HUDEP-2 (cell line): ENCODE results near the gene RAPGEF1.
"Not testable (repeated sequence)": the region's sequence is repeated elsewhere in the genome, so short reads cannot be mapped to it uniquely, and the experiment has no call there.

ENCODE experiments used
- DNase-seq, 76 experiments: peaks; one replicate each; lab custom pipeline; 2025; ENCODE audit not compliant: unreplicated experiment in 76 of 76; lab: John Stamatoyannopoulos, UW

The RAPGEF1 gene

GRCh38 chr9:131731237-131731636 is 8.6 kb downstream of the RAPGEF1 start:
- DNase-seq: no peak

DNA sequence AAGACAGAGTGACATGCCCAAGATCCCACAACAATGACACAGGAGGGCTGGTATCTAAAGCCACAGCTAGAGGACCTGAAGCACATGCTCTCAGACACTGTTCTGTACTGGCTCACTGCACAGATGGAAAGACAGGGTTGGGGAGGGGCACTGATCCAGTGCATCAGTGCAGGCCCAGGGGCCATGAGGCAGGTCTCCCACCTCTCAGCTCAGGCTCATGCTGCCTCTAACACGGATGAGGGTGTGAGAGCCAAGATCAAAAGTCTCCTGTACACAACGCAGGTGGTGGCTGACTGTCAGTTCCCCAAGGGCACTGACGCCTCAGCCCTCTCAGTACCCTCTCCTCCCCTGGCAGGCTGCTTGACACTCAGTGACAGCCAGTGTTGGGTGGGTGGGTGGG is 10.9 kb downstream of the RAPGEF1 start:
- no peak for DNase-seq

GRCh38 chr9:131728546-131728910 is 11.3 kb downstream of the RAPGEF1 start:
- no peak for DNase-seq

GRCh38 chr9:131727795-131728545 is 11.9 kb downstream of the RAPGEF1 start:
- no peak for DNase-seq

DNA sequence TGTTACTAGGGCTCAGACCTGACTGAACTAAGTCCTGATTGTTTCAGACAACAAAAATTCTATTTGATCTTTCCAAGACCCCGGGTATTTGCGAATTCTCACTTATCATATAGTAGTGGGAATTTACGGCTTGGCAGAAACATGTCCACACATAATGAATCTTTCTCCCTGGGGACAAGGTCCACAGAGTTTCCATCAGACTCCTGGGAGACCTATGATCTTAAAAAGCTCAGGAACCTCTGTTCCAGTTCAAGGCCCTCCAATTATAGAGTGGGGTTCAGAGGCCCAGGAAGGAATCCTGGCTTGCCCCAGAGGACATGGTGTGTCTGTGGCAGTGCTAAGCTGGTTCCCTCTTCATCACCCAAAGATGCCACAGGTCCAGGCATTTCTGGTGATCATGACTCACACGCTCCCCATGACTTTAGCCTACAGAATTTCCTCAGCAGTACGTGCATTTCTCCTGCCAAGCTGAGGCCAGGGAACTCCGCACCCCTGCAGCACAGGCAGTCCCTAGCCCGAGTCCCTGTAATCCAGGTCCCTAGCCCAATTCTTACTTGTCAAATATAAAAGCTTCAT is 12.6 kb downstream of the RAPGEF1 start:
- no peak for DNase-seq

GRCh38 chr9:131724683-131725082 is 15.2 kb downstream of the RAPGEF1 start:
- DNase-seq: no peak

DNA sequence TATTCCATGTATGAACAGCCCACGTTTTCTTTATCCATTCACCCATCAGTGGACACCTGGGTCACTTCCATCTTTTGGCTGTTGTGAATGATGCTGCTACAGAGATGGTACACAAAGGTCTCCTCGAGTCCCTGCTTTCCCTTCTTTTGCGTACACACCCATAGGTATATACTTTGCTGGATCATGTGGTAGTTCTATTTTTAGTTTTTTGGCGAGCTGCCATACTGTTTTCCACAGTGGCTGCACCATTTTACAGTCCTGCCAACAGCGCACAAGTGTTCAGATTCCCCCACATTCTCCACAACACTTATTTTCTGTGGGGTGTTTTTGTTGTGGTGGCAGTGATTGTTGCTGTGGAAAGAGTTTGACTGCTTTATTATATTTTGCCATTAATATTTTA is 16.2 kb downstream of the RAPGEF1 start:
- no peak for DNase-seq

DNA sequence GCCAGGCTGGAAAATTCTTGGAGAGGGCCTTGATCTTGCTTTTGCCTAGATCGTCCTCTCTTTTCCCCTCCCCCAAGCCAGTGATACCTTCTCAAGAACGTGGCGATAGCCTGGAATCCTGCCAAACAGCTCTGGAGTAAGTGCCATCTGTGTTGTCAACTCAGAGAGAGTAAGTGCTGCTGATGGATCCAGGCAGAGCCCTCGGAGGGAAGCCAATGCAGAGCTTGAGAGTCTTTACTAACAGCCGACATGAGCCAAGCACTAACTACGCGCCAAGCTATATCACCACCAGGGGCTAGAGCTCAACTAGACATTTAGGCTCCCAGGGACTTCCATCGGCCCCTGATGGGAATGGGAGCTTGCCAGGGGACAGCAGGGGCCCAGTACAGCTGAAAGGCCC is 17.6 kb downstream of the RAPGEF1 start:
- peak in 7 of 76 experiments; percentile 7 to 33 (median 8) for DNase-seq

GRCh38 chr9:131721076-131721475 is 18.8 kb downstream of the RAPGEF1 start:
- no peak for DNase-seq

GRCh38 chr9:131720330-131720729 is 19.5 kb downstream of the RAPGEF1 start:
- DNase-seq: no peak

DNA sequence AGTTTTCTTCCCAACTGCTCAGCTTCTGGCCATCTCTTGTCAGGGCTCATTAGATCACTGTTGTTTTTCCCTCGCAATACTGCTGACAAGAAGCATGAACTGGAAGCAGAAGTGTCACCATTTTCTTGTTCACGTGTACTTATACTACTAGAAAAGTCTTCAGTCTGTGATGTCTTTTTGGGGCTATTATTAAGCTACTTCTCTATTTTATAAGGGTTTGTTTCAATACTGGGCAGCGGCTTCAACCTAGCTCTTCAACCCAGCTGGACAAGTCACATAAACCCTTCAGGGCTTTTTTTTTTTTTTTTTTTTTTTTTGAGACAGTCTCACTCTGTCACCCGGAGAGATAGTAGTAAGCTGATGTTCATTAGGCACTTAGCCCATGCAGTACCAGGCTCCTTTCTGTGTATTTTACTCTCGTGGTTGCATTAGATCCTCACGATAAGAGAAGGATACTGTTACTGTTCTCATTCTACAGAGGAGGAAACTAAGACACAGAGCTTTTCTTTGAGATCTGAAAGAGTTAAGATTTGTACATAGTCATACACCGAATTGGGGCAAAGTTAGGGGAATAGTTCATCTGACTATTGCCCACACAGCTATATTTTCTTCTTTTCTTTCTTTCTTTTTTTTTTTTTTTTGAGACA is 20.5 kb downstream of the RAPGEF1 start:
- no peak for DNase-seq

DNA sequence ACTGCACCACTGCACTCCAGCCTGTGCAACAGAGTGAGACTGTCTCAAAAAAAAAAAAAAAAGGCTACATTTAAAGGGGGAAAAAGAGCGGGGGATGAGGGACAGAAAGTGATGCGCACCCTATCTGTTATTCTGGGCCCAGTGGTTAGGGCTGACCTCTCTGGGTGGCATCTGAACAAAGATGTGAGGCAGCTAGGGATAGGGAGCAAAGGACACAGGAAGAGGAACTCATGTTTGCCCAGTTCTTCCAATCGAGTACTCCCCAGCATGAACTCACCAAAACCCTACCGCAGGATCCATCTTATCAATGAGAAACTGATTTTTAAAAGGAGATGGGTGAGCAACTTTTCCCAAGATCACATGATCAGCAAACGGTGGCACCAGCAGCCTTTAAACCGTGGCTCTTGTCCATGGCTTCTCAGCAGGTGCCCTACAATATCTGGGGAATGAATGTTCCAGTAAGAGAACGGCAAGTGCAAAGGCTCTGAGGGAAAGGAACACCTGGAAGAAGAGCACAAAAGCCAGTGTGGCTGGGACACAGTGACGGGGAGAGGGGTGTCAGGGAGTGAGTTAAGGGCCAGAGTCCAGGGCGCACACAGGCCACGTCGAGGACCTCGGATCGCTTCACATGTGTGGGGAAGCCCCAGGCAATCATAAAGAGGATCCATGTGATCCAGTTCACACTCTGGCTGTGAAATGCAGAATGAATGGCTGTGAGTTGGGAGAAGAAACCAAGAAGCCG is 22.0 kb downstream of the RAPGEF1 start:
- DNase-seq: no peak

- no peak for DNase-seq
These were observed 24.0 kb downstream of the RAPGEF1 start for GRCh38 chr9:131715906-131716305.

DNA sequence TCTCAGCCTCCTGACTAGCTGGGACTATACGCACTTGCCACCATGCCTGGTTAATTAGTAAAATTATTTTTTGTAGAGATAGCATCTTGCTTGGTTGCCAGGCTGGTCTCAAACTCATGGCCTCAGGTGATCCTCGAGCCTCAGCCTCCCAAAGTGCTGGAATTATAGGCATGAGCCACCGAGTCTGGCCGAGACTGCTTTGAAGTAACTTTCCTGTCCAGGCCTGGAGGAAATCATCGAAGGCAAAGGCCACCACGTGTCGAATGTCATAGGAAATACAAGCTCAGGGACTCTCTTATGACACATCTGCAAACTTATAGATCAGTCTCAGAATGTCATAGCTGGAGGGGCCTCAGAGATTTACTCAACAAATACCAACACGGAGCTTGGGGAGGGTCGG is 25.1 kb downstream of the RAPGEF1 start:
- no peak for DNase-seq

GRCh38 chr9:131714161-131714646 is 25.7 kb downstream of the RAPGEF1 start:
- no peak for DNase-seq

GRCh38 chr9:131713016-131713415 is 26.9 kb downstream of the RAPGEF1 start:
- no peak for DNase-seq

DNA sequence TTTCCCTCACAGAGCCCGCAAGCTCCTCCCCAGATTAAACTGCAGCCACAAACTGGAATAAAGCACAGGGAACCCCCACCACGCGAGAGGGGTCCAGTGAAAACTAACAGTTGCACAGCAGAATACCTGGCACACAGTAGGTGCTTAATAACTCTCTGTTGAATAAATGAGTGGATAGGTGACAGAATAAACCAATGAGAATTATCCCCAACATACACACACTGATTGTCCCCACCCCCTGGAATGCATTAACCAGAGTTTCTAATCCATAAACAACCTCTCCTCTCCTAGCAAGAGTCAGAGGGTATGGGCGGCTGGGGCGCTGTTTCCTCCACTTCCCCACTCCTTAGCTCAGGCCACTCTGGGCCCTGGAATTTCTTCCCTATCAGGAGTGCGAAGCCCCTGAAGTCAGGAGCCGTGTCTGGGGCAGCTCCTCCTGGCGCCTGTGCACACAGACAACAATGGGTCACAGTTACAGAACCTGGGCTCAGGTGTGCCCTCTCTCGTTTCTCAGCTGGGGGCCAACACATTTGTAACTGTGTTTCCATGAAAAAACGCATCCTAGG is 27.6 kb downstream of the RAPGEF1 start:
- DNase-seq: no peak

DNA sequence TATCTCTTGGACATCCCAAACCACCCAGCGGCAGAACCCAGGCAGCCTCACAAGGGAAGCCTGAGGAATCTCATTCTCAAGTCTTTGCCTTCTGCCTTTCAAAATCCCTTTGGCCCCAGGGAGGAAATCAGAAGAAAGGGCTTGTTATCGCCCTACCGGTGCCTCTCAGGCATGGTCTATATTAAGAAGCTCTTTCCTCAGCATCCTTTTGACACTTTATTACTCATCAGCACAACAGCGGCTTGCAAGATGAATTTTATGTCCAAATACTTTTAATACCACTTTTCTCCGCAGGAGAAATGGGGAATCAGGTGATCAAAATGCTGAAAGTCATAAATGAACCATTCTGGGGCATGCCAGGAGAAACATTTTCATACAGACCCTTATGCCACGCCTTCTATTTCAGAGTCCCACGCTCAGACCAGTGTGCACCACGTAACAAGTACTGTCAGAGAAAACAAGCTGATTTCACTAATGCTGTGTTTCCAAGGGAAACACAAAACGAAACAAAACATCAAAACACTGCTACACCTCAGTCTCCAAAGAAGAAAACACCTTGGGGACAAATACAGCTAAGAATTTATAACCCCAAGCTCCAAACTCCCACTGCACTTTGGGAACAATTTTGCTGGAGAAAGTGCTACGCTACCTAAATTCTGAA is 30.0 kb downstream of the RAPGEF1 start:
- no peak for DNase-seq

- not testable (repeated sequence) for DNase-seq
These were observed 30.7 kb downstream of the RAPGEF1 start for GRCh38 chr9:131709010-131709770.
